Dedifferentiated amniotic fluid mesenchymal stem cell (primary cell): Measurements from ENCODE around the gene OPN1MW.
"Not testable (repeated sequence)": the region's sequence is repeated elsewhere in the genome, so short reads cannot be mapped to it uniquely, and the experiment has no call there.

Source experiments
- DNase-seq: peaks from one replicate; pipeline ENCODE4 v3.0.0-alpha.2; 2016; ENCODE audit errors: extremely low spot score

OPN1MW gene

GRCh38 chrX:154182296-154182695 lies at the start of gene OPN1MW:
Gene OPN1MW, plus strand, starts transcription at chrX:154182596. Its CDS starts 82 bp downstream, at chrX:154182678.
- not testable (repeated sequence) for DNase-seq

- no peak for DNase-seq
Observed at GRCh38 chrX:154135458-154136229, 46.8 kb upstream of the OPN1MW start.

GRCh38 chrX:154136627-154137161 lies 45.7 kb upstream of the OPN1MW start:
- no peak for DNase-seq

GRCh38 chrX:154138857-154139256 lies 43.5 kb upstream of the OPN1MW start:
- no peak for DNase-seq

GRCh38 chrX:154140206-154140605 lies 42.2 kb upstream of the OPN1MW start:
- DNase-seq, result no peak

- DNase-seq, result no peak
Observed at GRCh38 chrX:154140742-154141141, 41.7 kb upstream of the OPN1MW start.

- DNase-seq, result no peak
Observed at GRCh38 chrX:154142386-154142785, 40.0 kb upstream of the OPN1MW start.

- no peak for DNase-seq
Observed at GRCh38 chrX:154142950-154143745, 39.2 kb upstream of the OPN1MW start.

- DNase-seq, result not testable (repeated sequence)
Observed at GRCh38 chrX:154144010-154144409, 38.4 kb upstream of the OPN1MW start, which contains the start of gene OPN1LW. Gene OPN1LW, plus strand, starts transcription at chrX:154144243. Its CDS starts 41 bp downstream, at chrX:154144284.

GRCh38 chrX:154151030-154151429 lies 31.4 kb upstream of the OPN1MW start:
- DNase-seq, result not testable (repeated sequence)

- not testable (repeated sequence) for DNase-seq
Observed at GRCh38 chrX:154156221-154156620, 26.2 kb upstream of the OPN1MW start.

- DNase-seq, result not testable (repeated sequence)
Observed at GRCh38 chrX:154157207-154157606, 25.2 kb upstream of the OPN1MW start.

GRCh38 chrX:154159345-154159744 lies 23.1 kb upstream of the OPN1MW start:
- DNase-seq, result not testable (repeated sequence)

GRCh38 chrX:154164902-154165301 lies 17.5 kb upstream of the OPN1MW start:
- DNase-seq, result not testable (repeated sequence)

- DNase-seq, result not testable (repeated sequence)
Observed at GRCh38 chrX:154168384-154168783, 14.0 kb upstream of the OPN1MW start.

GRCh38 chrX:154172535-154172943 lies 9.9 kb upstream of the OPN1MW start:
- not testable (repeated sequence) for DNase-seq

GRCh38 chrX:154174356-154174755 lies 8.0 kb upstream of the OPN1MW start:
- DNase-seq, result not testable (repeated sequence)

- not testable (repeated sequence) for DNase-seq
Observed at GRCh38 chrX:154183794-154184193, 1.4 kb downstream of the OPN1MW start.

- DNase-seq, result not testable (repeated sequence)
Observed at GRCh38 chrX:154192846-154193245, 10.4 kb downstream of the OPN1MW start.

GRCh38 chrX:154194316-154194715 lies 11.9 kb downstream of the OPN1MW start:
- not testable (repeated sequence) for DNase-seq

GRCh38 chrX:154196466-154196865 lies 14.1 kb downstream of the OPN1MW start:
- not testable (repeated sequence) for DNase-seq
